ENCODE results near the gene LAMB4.

GRCh38 chr7:107989618-107990373 lies 140.4 kb downstream of the LAMB4 start:
- TF ChIP-seq POLR2A (IDR thresholded peaks at IDR 0.05) (no peak), CTCF (IDR thresholded peaks at IDR 0.05 in 8 of 11, conservative IDR thresholded peaks at IDR 0.05 in 3 of 11) (no peak)
